GM23338 (cell line): Measurements from ENCODE around the gene ATXN7L3. TPM values are rescaled to one million over a fixed set of nuclear protein-coding genes. Genes with fewer than 3 reads are reported as not detected.

Experiments
- CREB1 ChIP-seq: fragments of 250-450 bp; sonication (Bioruptor Pico); IDR thresholded peaks from 2 replicates; pipeline ENCODE4 v1.5.0; 2020; ENCODE audit warnings: low read depth, mild to moderate bottlenecking, moderate library complexity
- ETS1 ChIP-seq: IDR thresholded peaks from 2 replicates; pipeline ENCODE4 v1.6.1; 2016; ENCODE audit warnings: antibody characterized with exemption
- EZH2 ChIP-seq: fragments of 200-600 bp; sonication (generic); IDR thresholded peaks from one replicate; pipeline ENCODE4 v1.8.0; 2017; ENCODE audit warnings: antibody characterized with exemption, mild to moderate bottlenecking, low read depth; ENCODE audit not compliant: unreplicated experiment
- EZH2phosphoT487 ChIP-seq: fragments of 200-600 bp; sonication (generic); IDR thresholded peaks from one replicate; pipeline ENCODE4 v1.8.1; 2018; ENCODE audit warnings: antibody characterized with exemption; ENCODE audit not compliant: unreplicated experiment
- JUNB ChIP-seq: IDR thresholded peaks from one replicate; pipeline ENCODE4 v1.6.1; 2016; ENCODE audit warnings: antibody characterized with exemption; ENCODE audit not compliant: unreplicated experiment
- NANOG ChIP-seq: IDR thresholded peaks from 2 replicates; pipeline ENCODE4 v1.6.1; 2016; ENCODE audit warnings: antibody characterized with exemption, borderline replicate concordance
- POLR2AphosphoS5 ChIP-seq: IDR thresholded peaks from 2 replicates; pipeline ENCODE4 v1.6.1; 2016; ENCODE audit warnings: antibody characterized with exemption, low read depth
- REST ChIP-seq: IDR thresholded peaks from one replicate; pipeline ENCODE4 v1.6.1; 2018; ENCODE audit warnings: antibody characterized with exemption; ENCODE audit not compliant: unreplicated experiment
- STAT1 ChIP-seq: IDR thresholded peaks from one replicate; pipeline ENCODE4 v1.6.1; 2016; ENCODE audit warnings: antibody characterized with exemption; ENCODE audit not compliant: unreplicated experiment
- ZNF114 ChIP-seq: fragments of 250-450 bp; sonication (Bioruptor Pico); IDR thresholded peaks from 2 replicates; pipeline ENCODE4 v1.5.0; 2020; ENCODE audit warnings: mild to moderate bottlenecking, moderate library complexity
- ZNF331 ChIP-seq: fragments of 250-450 bp; sonication (Bioruptor Pico); IDR thresholded peaks from 2 replicates; pipeline ENCODE4 v1.5.0; 2020; ENCODE audit warnings: low read depth, mild to moderate bottlenecking, moderate library complexity
- ZNF462 ChIP-seq: fragments of 250-450 bp; sonication (Bioruptor Pico); IDR thresholded peaks from 2 replicates; pipeline ENCODE4 v1.5.0; 2020; ENCODE audit warnings: mild to moderate bottlenecking, moderate library complexity
- polyA plus RNA-seq: library from polyadenylated mRNA; unstranded; fragments of >200 nt; fragmentation: Nextera tagmentation; extraction: Ambion mirVana; gene quantifications from 2 replicates; pipeline ENCODE4 v1.2.1, GENCODE V29; 2016
- total RNA-seq: library from RNA; depleted of rRNA; stranded (reverse); fragments of >200 nt; shearing (Covaris generic); gene quantifications from 2 replicates; pipeline ENCODE4 v1.2.3, GENCODE V29; 2014

Gene ATXN7L3
- total and polyA plus RNA-seq, 2 experiments from 2014 or later: 20.6 to 95.0 TPM

- TF ChIP-seq ZNF462 (CRISPR knock-in tag) (no peak), EZH2phosphoT487 (no peak), ZNF114 (no peak), CREB1 (CRISPR knock-in tag) (no peak), JUNB (no peak), STAT1 (no peak), ETS1 (no peak), NANOG (no peak), REST (no peak), ZNF331 (no peak), EZH2 (no peak), POLR2AphosphoS5 (no peak; the same call in none of the 2 replicates)
Observed at GRCh38 chr17:44220213-44221083, 20.8 kb upstream of the ATXN7L3 start (continued).
